ENCODE measurements around the gene TMEM229A.

DNA sequence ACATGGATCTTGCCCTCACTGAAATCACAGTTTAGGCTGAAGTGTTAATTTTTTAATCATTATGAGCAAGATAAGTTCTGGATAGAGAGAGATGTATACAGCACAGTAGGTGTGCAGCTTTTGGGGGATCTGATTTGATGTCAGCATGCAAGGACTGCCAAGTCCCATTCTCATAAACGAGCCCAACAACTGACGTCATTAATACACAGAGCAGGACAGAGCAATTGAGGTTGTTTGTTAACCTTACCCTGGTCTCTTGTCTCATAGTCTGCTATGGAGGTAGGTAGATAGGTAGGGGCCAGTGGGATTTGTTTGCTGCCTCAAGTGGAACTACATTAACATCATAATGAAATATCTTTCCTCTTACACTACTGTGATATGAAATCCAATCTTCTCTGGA lies 8.6 kb upstream of the TMEM229A start:
- TF ChIP-seq, protein P1, sequence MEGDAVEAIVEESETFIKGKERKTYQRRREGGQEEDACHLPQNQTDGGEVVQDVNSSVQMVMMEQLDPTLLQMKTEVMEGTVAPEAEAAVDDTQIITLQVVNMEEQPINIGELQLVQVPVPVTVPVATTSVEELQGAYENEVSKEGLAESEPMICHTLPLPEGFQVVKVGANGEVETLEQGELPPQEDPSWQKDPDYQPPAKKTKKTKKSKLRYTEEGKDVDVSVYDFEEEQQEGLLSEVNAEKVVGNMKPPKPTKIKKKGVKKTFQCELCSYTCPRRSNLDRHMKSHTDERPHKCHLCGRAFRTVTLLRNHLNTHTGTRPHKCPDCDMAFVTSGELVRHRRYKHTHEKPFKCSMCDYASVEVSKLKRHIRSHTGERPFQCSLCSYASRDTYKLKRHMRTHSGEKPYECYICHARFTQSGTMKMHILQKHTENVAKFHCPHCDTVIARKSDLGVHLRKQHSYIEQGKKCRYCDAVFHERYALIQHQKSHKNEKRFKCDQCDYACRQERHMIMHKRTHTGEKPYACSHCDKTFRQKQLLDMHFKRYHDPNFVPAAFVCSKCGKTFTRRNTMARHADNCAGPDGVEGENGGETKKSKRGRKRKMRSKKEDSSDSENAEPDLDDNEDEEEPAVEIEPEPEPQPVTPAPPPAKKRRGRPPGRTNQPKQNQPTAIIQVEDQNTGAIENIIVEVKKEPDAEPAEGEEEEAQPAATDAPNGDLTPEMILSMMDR (conservative IDR thresholded peaks at IDR 0.05; ENCODE audit: low read length): no peak
- TF ChIP-seq EZH2phosphoT487 (IDR thresholded peaks at IDR 0.05; ENCODE audit: borderline replicate concordance): no peak
